Astrocyte (in vitro differentiated cells and primary cell): ENCODE data around the gene FSD1. TPM values are rescaled to one million over a fixed set of nuclear protein-coding genes. Genes with fewer than 3 reads are reported as not detected.

ENCODE experiments used
- DNase-seq: peaks from one replicate; pipeline ENCODE4 v3.0.0-alpha.2; 2010; ENCODE audit warnings: low read depth
- FAIRE-seq: peaks from 2 replicates; lab custom pipeline; 2011; peaks lifted over from hg19 to GRCh38; lab: Jason Lieb, UNC
- H2AFZ ChIP-seq: 2 replicates; pipeline ENCODE4 v1.6.0; 2012; ENCODE audit warnings: low read depth, low read length, inconsistent platforms
- H3K27ac ChIP-seq: 2 replicates; pipeline ENCODE4 v1.5.1; 2011; ENCODE audit warnings: low read depth, low read length, inconsistent platforms
- H3K27me3 ChIP-seq: 2 replicates; pipeline ENCODE4 v1.6.0; 2011; ENCODE audit warnings: low read length, inconsistent platforms; ENCODE audit not compliant: insufficient read depth
- H3K36me3 ChIP-seq: 2 replicates; pipeline ENCODE4 v1.5.1; 2011; ENCODE audit warnings: low read length, inconsistent platforms; ENCODE audit not compliant: insufficient read depth
- H3K4me1 ChIP-seq: 2 replicates; pipeline ENCODE4 v1.5.1; 2011; ENCODE audit warnings: low read length, inconsistent platforms; ENCODE audit not compliant: insufficient read depth
- H3K4me2 ChIP-seq: 2 replicates; pipeline ENCODE4 v1.6.0; 2012; ENCODE audit warnings: low read length, inconsistent platforms
- H3K4me3 ChIP-seq: 2 replicates; pipeline ENCODE4 v1.5.1; 2011; ENCODE audit warnings: low read depth, mild to moderate bottlenecking, low read length, inconsistent platforms; ENCODE audit not compliant: insufficient read depth
- H3K79me2 ChIP-seq: 2 replicates; pipeline ENCODE4 v1.6.0; 2012; ENCODE audit warnings: mild to moderate bottlenecking, low read length, inconsistent platforms; ENCODE audit not compliant: insufficient read depth
- H3K9ac ChIP-seq: 2 replicates; pipeline ENCODE4 v1.6.0; 2012; ENCODE audit warnings: mild to moderate bottlenecking, low read length, inconsistent platforms
- H3K9me3 ChIP-seq: 2 replicates; pipeline ENCODE4 v1.5.1; 2012; ENCODE audit warnings: low read depth, mild to moderate bottlenecking, low read length, inconsistent platforms; ENCODE audit not compliant: insufficient read depth
- H4K20me1 ChIP-seq: 2 replicates; pipeline ENCODE4 v1.6.0; 2012; ENCODE audit warnings: low read length, inconsistent platforms; ENCODE audit not compliant: insufficient read depth
- H3K27ac Mint-ChIP-seq: one replicate; pipeline ENCODE4 v1.8.0; 2021; ENCODE audit warnings: mild to moderate bottlenecking, mixed read lengths; ENCODE audit not compliant: unreplicated experiment
- H3K27me3 Mint-ChIP-seq: one replicate; pipeline ENCODE4 v1.8.0; 2021; ENCODE audit warnings: low read depth, mixed read lengths; ENCODE audit not compliant: unreplicated experiment
- H3K36me3 Mint-ChIP-seq: one replicate; pipeline ENCODE4 v1.8.0; 2021; ENCODE audit warnings: low read depth, mixed read lengths; ENCODE audit not compliant: unreplicated experiment
- H3K4me1 Mint-ChIP-seq: one replicate; pipeline ENCODE4 v1.8.0; 2021; ENCODE audit warnings: low read depth, mixed read lengths; ENCODE audit not compliant: unreplicated experiment
- H3K4me3 Mint-ChIP-seq: one replicate; pipeline ENCODE4 v1.8.0; 2021; ENCODE audit warnings: mild to moderate bottlenecking, moderate library complexity, mixed read lengths; ENCODE audit not compliant: unreplicated experiment
- H3K9me3 Mint-ChIP-seq: one replicate; pipeline ENCODE4 v1.8.0; 2021; ENCODE audit warnings: mild to moderate bottlenecking, mixed read lengths; ENCODE audit not compliant: unreplicated experiment
- CTCF ChIP-seq: IDR thresholded peaks from 2 replicates; pipeline ENCODE4 v1.5.1; 2011; ENCODE audit warnings: low read depth, mild to moderate bottlenecking, inconsistent platforms, low read length, moderate library complexity; ENCODE audit not compliant: insufficient read depth
- EZH2 ChIP-seq: IDR thresholded peaks from 2 replicates; pipeline ENCODE4 v1.6.1; 2012; ENCODE audit warnings: mild to moderate bottlenecking, low read length, inconsistent platforms; ENCODE audit not compliant: insufficient read depth
- total RNA-seq: library from RNA; stranded (reverse); gene quantifications from 2 replicates; pipeline ENCODE4 v1.2.1, GENCODE V29; 2021

Gene FSD1
- total RNA-seq, 1 donor from 2014 or later: 15.1 TPM

GRCh38 chr19:4318460-4318859 lies 14.1 kb downstream of the FSD1 start:
- DNase-seq: no peak
- H4K20me1 ChIP-seq: no peaks in the 10 kb centered on the region
- Mint-ChIP-seq H3K27me3 (peaks cover 2% of the 10 kb centered on the region), H3K4me3 (no peak overlapping the region), H3K9me3 (peaks cover 19% of the 10 kb centered on the region), H3K4me1 (no peaks in the 10 kb centered on the region), H3K36me3 (peaks cover 26% of the 10 kb centered on the region), H3K27ac (no peak overlapping the region)
- no peak overlapping the region for H3K4me3 ChIP-seq
- no peaks in the 10 kb centered on the region for H3K79me2 ChIP-seq
- H2AFZ ChIP-seq: no peak overlapping the region
- H3K9ac ChIP-seq: no peak overlapping the region
- H3K27me3 ChIP-seq: no peaks in the 10 kb centered on the region
- no peak overlapping the region for H3K27ac ChIP-seq
- H3K4me2 ChIP-seq: no peak overlapping the region
- TF ChIP-seq EZH2: no peak
- no peak for FAIRE-seq
- no peaks in the 10 kb centered on the region for H3K4me1 ChIP-seq
- no peaks in the 10 kb centered on the region for H3K9me3 ChIP-seq
- H3K36me3 ChIP-seq: no peaks in the 10 kb centered on the region

- H2AFZ ChIP-seq: no peak overlapping the region
- H3K4me1 ChIP-seq: no peaks in the 10 kb centered on the region
- DNase-seq (no peak), FAIRE-seq (no peak)
- H3K27ac ChIP-seq: no peak overlapping the region
- H4K20me1 ChIP-seq: no peaks in the 10 kb centered on the region
- Mint-ChIP-seq H3K4me1 (no peaks in the 10 kb centered on the region), H3K27me3 (peaks cover 2% of the 10 kb centered on the region), H3K27ac (no peak overlapping the region), H3K9me3 (peaks cover 19% of the 10 kb centered on the region), H3K4me3 (no peak overlapping the region), H3K36me3 (peaks cover 26% of the 10 kb centered on the region)
- no peaks in the 10 kb centered on the region for H3K79me2 ChIP-seq
- H3K4me2 ChIP-seq: no peak overlapping the region
- H3K9ac ChIP-seq: no peak overlapping the region
- no peak for TF ChIP-seq CTCF
- TF ChIP-seq EZH2: no peak
- H3K36me3 ChIP-seq: no peaks in the 10 kb centered on the region
- no peak overlapping the region for H3K4me3 ChIP-seq
- H3K27me3 ChIP-seq: no peaks in the 10 kb centered on the region
- H3K9me3 ChIP-seq: no peaks in the 10 kb centered on the region
Measured at GRCh38 chr19:4319067-4319718, 14.8 kb downstream of the FSD1 start.

GRCh38 chr19:4320419-4320818 lies 16.0 kb downstream of the FSD1 start:
- no peak overlapping the region for H3K27ac ChIP-seq
- H3K27ac Mint-ChIP-seq: no peak overlapping the region
- H3K4me2 ChIP-seq: no peak overlapping the region
- H3K9me3 ChIP-seq: no peaks in the 10 kb centered on the region
- no peaks in the 10 kb centered on the region for H3K4me1 Mint-ChIP-seq
- no peak overlapping the region for H3K4me3 ChIP-seq
- H4K20me1 ChIP-seq: no peaks in the 10 kb centered on the region
- FAIRE-seq (no peak), DNase-seq (no peak)
- H3K4me3 Mint-ChIP-seq: no peak overlapping the region
- no peaks in the 10 kb centered on the region for H3K4me1 ChIP-seq
- H3K36me3 Mint-ChIP-seq: peaks cover 24% of the 10 kb centered on the region
- H3K9me3 Mint-ChIP-seq: peaks cover 19% of the 10 kb centered on the region
- H3K27me3 Mint-ChIP-seq: peaks cover 2% of the 10 kb centered on the region
- TF ChIP-seq CTCF: no peak
- TF ChIP-seq EZH2: no peak
- no peak overlapping the region for H3K9ac ChIP-seq
- no peaks in the 10 kb centered on the region for H3K36me3 ChIP-seq
- no peaks in the 10 kb centered on the region for H3K27me3 ChIP-seq
- H3K79me2 ChIP-seq: no peaks in the 10 kb centered on the region
- H2AFZ ChIP-seq: no peak overlapping the region
